Measurements from ENCODE around the gene NECAP2. TPM values are rescaled to one million over a fixed set of nuclear protein-coding genes. Genes with fewer than 3 reads are reported as not detected.

Gene NECAP2
- total and polyA plus RNA-seq, 10 of the 15 experiments (the other 5 are each of a cell fraction or from before 2014, with no cell fraction given) = 16.3 to 98.0 (median 57.4) TPM

- FAIRE-seq (no peak), DNase-seq (ENCODE audit: low read depth, low spot score) (no peak), ATAC-seq (no peak)
- WGBS (ENCODE audit: insufficient coverage, insufficient replicate concordance, low lambda C conversion rate, missing lambda C conversion rate) = 68% methylated on average over 9 of the region's 9 CpGs
- ChIA-PET POLR2A (interaction anchor here (0.6 kb wide), 1 partner anchor 31 kb away, joined by 7 read pairs; no protein-coding TSS in a partner anchor), RAD21 (ENCODE audit: unreplicated experiment) (no interaction called here), SMC1A (ENCODE audit: uncharacterized antibody, unreplicated experiment) (interaction anchor here (2.7 kb wide), 1 partner anchor 19 kb away, joined by 11 read pairs; no protein-coding TSS in a partner anchor), CTCF (no interaction called here)
- TF ChIP-seq NR2C2 (IDR thresholded peaks at IDR 0.05; ENCODE audit: borderline replicate concordance, control insufficient read depth, insufficient read length, low read depth) = no peak
- no peak for TF ChIP-seq CHD1 (IDR thresholded peaks at IDR 0.05; ENCODE audit: low read depth, low read length)
- TF ChIP-seq HDAC2 (IDR thresholded peaks at IDR 0.05) = no peak
- TF ChIP-seq ATF7 (IDR thresholded peaks at IDR 0.05; ENCODE audit: low read depth) = no peak
- no peak for TF ChIP-seq CBFB (IDR thresholded peaks at IDR 0.05; ENCODE audit: low read depth)
- TF ChIP-seq IRF3 (IDR thresholded peaks at IDR 0.05) = no peak
- no peak for TF ChIP-seq CHD2 (IDR thresholded peaks at IDR 0.05; ENCODE audit: borderline replicate concordance, low read depth, low read length)
- no peak for TF ChIP-seq PAX5 (IDR thresholded peaks at IDR 0.05; ENCODE audit: borderline replicate concordance, low read depth, low read length)
- TF ChIP-seq EED (IDR thresholded peaks at IDR 0.05; ENCODE audit: low read depth) = no peak
- no peak for TF ChIP-seq HDAC6 (IDR thresholded peaks at IDR 0.05; ENCODE audit: unreplicated experiment)
- TF ChIP-seq NFIC (IDR thresholded peaks at IDR 0.05; ENCODE audit: low read depth, low read length) = no peak
- no peak overlapping the region for H2AFZ ChIP-seq (ENCODE audit: control insufficient read depth, low read depth, low read length)
- H3K4me3 ChIP-seq = no peak overlapping the region
- no peaks in the 10 kb centered on the region for H3K4me1 ChIP-seq (ENCODE audit: control insufficient read depth, insufficient read depth, low read length)
- no peak overlapping the region for H3K9ac ChIP-seq (ENCODE audit: control insufficient read depth, insufficient read depth, low read length)
- no peaks in the 10 kb centered on the region for H3K9me3 ChIP-seq (replicated peaks; ENCODE audit: control insufficient read depth, insufficient read depth, low read length)
- no peaks in the 10 kb centered on the region for H3K36me3 ChIP-seq (ENCODE audit: control insufficient read depth in 2 of 2, insufficient read depth in 2 of 2, low read length in 1 of 2)
- no peak overlapping the region for H3K27ac ChIP-seq (ENCODE audit: control insufficient read depth, insufficient read depth)
- in situ Hi-C loops (cut with MboI) (no loop called here), intact Hi-C loops (cut with micrococcal nuclease; ENCODE audit: unreplicated experiment) (no loop called here)
- H3K27me3 ChIP-seq (replicated peaks in 1 of 2; ENCODE audit: control insufficient read depth in 2 of 2, insufficient read depth in 2 of 2, low read length in 1 of 2) = peaks cover 0 to 2% of the 10 kb centered on the region in 2 experiments; a peak in 1 of 4 replicates
- H3K4me2 ChIP-seq (ENCODE audit: control insufficient read depth, insufficient read depth) = no peak overlapping the region
- BruUV-seq (replicated peaks) = no TSS peak
- H3K79me2 ChIP-seq (ENCODE audit: control insufficient read depth, insufficient read depth, low read length) = no peaks in the 10 kb centered on the region
- H4K20me1 ChIP-seq (ENCODE audit: control insufficient read depth, insufficient read depth) = no peaks in the 10 kb centered on the region
Observed at GRCh38 chr1:16406868-16407267, 33.7 kb upstream of the NECAP2 start.

Data from GM12878 (cell line).